Measurements from ENCODE around the gene NCAPH2. TPM values are rescaled to one million over a fixed set of nuclear protein-coding genes. Genes with fewer than 3 reads are reported as not detected.

The NCAPH2 gene
- total RNA-seq, 1 donor from 2014 or later, result 40.9 TPM

GRCh38 chr22:50473855-50474671 is 34.0 kb upstream of the NCAPH2 start:
- H3K27ac Mint-ChIP-seq (ENCODE audit: unreplicated experiment), result peak overlapping the region; percentile 77

DNA sequence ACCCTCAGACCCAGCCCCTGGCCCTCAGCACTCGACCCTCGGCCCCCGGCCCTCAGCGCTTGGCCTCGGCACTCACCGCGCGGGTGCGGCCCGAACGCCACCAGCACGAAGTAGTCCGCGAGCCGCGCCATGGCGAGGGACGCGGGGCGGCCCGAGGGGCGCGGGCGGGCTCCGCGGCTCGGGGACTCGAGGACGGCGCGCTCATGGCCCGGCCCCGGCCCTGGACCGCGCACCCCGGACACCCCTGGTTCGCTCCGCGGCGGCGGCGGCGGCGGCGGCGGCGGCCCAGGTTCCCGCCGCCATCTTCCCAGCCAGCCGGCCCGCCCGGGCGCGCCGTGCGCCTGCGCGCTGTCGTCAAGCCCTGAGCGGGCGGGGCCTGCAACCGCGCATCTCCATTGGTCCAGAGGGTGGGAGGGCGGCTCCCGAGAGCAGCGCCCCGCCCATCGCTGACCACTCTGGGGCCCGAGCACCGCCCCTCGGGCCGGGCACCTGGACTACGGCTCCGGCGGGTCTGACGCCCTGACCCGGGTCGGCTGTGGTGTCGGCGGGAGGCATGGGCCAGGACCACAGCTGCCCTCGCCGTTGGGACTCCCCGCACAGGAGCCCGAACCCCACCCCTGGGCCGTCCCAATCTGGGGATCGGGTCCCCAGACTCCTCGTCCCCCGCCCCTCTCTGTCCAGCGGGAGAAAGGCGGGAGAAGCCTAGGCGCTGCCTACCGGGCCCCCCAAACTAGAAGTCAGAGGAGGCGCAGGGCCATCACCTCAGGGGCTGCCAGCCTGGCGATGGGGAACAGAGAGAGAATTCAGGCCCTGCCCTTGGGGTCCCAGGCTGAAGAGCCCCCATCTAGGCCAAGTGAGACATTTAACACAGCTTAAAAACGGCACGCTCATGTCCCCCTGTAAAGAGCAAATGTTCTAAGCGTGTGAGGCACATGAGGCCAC is 33.0 kb upstream of the NCAPH2 start, which contains the start of gene SBF1:
TSS of gene SBF1 (minus strand) at position 326 of the 942 bp plus-strand sequence. CDS start at position 131, 195 bp downstream.
- H3K4me1 Mint-ChIP-seq (ENCODE audit: unreplicated experiment), result peaks cover 22% of the 10 kb centered on the region
- peak within 1 kb of the TSS; percentile 94 for H3K4me3 Mint-ChIP-seq (ENCODE audit: unreplicated experiment)
- H3K27me3 Mint-ChIP-seq (ENCODE audit: unreplicated experiment), result peaks cover 34% of the 10 kb centered on the region
- DNase-seq (ENCODE audit: low spot score), result peak; percentile 94
- no peaks in the 10 kb centered on the region for H3K36me3 Mint-ChIP-seq (ENCODE audit: low read depth, unreplicated experiment)
- H3K9me3 Mint-ChIP-seq (ENCODE audit: unreplicated experiment), result no peaks in the 10 kb centered on the region
- H3K27ac Mint-ChIP-seq (ENCODE audit: unreplicated experiment), result peak within 1 kb of the TSS; percentile 77
- TF ChIP-seq, protein P1, sequence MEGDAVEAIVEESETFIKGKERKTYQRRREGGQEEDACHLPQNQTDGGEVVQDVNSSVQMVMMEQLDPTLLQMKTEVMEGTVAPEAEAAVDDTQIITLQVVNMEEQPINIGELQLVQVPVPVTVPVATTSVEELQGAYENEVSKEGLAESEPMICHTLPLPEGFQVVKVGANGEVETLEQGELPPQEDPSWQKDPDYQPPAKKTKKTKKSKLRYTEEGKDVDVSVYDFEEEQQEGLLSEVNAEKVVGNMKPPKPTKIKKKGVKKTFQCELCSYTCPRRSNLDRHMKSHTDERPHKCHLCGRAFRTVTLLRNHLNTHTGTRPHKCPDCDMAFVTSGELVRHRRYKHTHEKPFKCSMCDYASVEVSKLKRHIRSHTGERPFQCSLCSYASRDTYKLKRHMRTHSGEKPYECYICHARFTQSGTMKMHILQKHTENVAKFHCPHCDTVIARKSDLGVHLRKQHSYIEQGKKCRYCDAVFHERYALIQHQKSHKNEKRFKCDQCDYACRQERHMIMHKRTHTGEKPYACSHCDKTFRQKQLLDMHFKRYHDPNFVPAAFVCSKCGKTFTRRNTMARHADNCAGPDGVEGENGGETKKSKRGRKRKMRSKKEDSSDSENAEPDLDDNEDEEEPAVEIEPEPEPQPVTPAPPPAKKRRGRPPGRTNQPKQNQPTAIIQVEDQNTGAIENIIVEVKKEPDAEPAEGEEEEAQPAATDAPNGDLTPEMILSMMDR (IDR thresholded peaks at IDR 0.05; ENCODE audit: unreplicated experiment), result no peak

More at GRCh38 chr22:50473855-50474671, 34.0 kb upstream of the NCAPH2 start:
- TF ChIP-seq, protein P1 (IDR thresholded peaks at IDR 0.05; ENCODE audit: unreplicated experiment), result no peak
- H3K4me1 Mint-ChIP-seq (ENCODE audit: unreplicated experiment), result peaks cover 22% of the 10 kb centered on the region
- peak; percentile 48 for DNase-seq (ENCODE audit: low spot score)
- peaks cover 29% of the 10 kb centered on the region for H3K27me3 Mint-ChIP-seq (ENCODE audit: unreplicated experiment)
- H3K4me3 Mint-ChIP-seq (ENCODE audit: unreplicated experiment), result peak overlapping the region; percentile 94
- no peaks in the 10 kb centered on the region for H3K9me3 Mint-ChIP-seq (ENCODE audit: unreplicated experiment)
- H3K36me3 Mint-ChIP-seq (ENCODE audit: low read depth, unreplicated experiment), result no peaks in the 10 kb centered on the region

DNA sequence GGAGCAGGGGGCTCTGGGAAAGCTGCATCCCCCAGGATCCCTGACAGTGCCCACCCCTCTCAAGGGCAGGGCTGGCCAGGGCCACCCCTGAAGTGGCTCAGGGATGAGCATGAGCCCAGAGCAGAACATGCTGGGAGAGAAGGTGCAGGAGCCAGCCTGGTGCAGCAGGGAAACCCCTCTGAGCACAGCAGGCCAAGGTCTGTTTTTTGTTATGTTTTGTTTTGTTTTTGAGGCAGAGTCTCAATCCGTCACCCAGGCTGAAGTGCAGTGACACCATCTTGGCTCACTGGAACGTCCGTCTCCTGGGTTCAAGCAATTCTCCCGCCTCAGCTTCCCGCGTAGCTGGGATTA is 32.4 kb upstream of the NCAPH2 start:
- no peak overlapping the region for H3K27ac Mint-ChIP-seq (ENCODE audit: unreplicated experiment)
- H3K27me3 Mint-ChIP-seq (ENCODE audit: unreplicated experiment), result peaks cover 41% of the 10 kb centered on the region
- H3K4me3 Mint-ChIP-seq (ENCODE audit: unreplicated experiment), result peak overlapping the region; percentile 59
- no peaks in the 10 kb centered on the region for H3K9me3 Mint-ChIP-seq (ENCODE audit: unreplicated experiment)
- TF ChIP-seq, protein P1 (IDR thresholded peaks at IDR 0.05; ENCODE audit: unreplicated experiment), result no peak
- DNase-seq (ENCODE audit: low spot score), result no peak
- H3K36me3 Mint-ChIP-seq (ENCODE audit: low read depth, unreplicated experiment), result no peaks in the 10 kb centered on the region
- H3K4me1 Mint-ChIP-seq (ENCODE audit: unreplicated experiment), result peaks cover 18% of the 10 kb centered on the region

GRCh38 chr22:50476868-50477267 is 31.2 kb upstream of the NCAPH2 start:
- Mint-ChIP-seq H3K27ac (ENCODE audit: unreplicated experiment) (no peak overlapping the region), H3K4me1 (ENCODE audit: unreplicated experiment) (peaks cover 14% of the 10 kb centered on the region), H3K9me3 (ENCODE audit: unreplicated experiment) (no peaks in the 10 kb centered on the region), H3K27me3 (ENCODE audit: unreplicated experiment) (peaks cover 43% of the 10 kb centered on the region), H3K4me3 (ENCODE audit: unreplicated experiment) (no peak overlapping the region), H3K36me3 (ENCODE audit: low read depth, unreplicated experiment) (no peaks in the 10 kb centered on the region)
- TF ChIP-seq, protein P1 (IDR thresholded peaks at IDR 0.05; ENCODE audit: unreplicated experiment), result no peak
- DNase-seq (ENCODE audit: low spot score), result no peak

Data from endothelial cell (in vitro differentiated cells).